Measurements from ENCODE around the gene ARL5A.

ARL5A gene

DNA sequence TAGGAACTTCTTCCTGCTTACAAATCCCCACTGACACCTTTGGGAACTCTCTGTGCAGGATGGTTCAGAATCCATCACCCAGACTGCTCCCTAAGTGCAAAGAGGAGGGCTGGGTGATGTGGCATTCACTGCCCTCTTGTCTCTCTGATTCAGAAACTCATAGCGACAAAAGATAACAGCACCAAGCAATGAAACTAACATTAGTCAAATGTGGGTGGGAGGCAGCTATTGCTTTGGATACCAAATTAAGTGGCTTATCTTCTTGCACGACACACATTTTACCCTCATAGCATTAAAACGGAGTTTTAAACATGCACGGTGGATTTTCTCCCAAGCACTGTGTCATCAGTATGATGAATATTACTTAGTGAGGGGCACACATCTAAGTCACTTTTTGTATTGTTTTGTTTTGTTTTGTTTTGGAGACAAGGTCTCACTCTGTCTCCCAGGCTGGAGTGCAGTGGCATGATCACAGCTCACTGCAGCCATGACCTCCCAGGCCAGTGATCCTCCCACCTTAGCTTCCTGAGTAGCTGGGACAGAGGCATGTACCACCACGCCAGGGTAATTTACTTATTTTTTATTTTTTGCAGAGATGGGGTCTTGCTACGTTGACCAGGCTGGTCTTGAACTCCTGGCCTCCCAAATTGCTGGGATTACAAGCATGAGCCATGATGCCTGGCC is 53.0 kb downstream of the ARL5A start:
- no peak overlapping the region for H3K4me3 ChIP-seq (replicated peaks in 1 of 2; ENCODE audit: low read depth in 2 of 2, low read length in 2 of 2)
- no peak for TF ChIP-seq CTCF (IDR thresholded peaks at IDR 0.05; ENCODE audit: low read depth, low read length)

GRCh38 chr2:151774506-151774905 is 53.7 kb downstream of the ARL5A start:
- DNase-seq (ENCODE audit: low read depth in 2 of 2): peak; percentile 71 to 78
- no peak for TF ChIP-seq CTCF (IDR thresholded peaks at IDR 0.05; ENCODE audit: low read depth, low read length)
- H3K4me3 ChIP-seq (replicated peaks in 1 of 2; ENCODE audit: low read depth in 2 of 2, low read length in 2 of 2): no peak overlapping the region

More for the DNA sequence above, 53.0 kb downstream of the ARL5A start:
- DNase-seq (ENCODE audit: low read depth in 2 of 2): peak; percentile 30 to 46

DNA sequence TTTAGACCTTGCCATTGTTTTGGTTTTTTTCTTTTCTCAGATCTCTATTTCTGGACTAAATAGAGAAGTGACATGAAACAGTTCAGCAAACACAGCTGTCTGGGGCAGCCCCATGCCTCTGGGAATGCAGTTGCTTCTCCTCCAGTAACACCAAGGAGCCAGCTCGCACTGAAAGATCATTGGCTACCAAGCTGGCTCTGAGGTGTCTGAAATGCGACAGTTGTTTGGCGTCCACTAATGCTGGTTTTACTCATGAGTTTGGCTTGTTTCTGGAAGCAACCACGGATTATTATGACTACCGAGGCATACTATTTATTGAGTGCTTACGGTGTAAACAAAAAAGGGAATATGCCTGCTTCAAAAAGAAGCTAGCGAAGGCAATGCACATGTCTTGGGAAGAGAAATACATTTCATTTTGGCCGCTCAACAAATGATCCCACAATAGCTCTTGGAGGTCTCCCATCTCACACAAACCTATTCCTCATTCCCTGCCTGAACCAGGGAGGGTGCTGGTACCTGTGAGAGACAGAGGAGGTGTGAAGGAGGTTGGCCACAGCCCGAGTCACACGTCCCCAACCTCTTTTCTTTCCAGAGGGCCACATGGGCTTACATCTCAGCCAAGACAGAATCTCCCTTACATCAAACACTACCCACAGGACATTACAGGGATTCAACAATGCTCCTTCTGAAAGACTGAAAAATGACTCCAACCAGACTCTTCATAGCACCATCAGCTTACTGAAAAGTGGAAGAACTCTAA is 56.4 kb downstream of the ARL5A start:
- no peak for TF ChIP-seq CTCF (IDR thresholded peaks at IDR 0.05; ENCODE audit: low read depth, low read length)
- peak; percentile 34 to 43 for DNase-seq (ENCODE audit: low read depth in 2 of 2)

DNA sequence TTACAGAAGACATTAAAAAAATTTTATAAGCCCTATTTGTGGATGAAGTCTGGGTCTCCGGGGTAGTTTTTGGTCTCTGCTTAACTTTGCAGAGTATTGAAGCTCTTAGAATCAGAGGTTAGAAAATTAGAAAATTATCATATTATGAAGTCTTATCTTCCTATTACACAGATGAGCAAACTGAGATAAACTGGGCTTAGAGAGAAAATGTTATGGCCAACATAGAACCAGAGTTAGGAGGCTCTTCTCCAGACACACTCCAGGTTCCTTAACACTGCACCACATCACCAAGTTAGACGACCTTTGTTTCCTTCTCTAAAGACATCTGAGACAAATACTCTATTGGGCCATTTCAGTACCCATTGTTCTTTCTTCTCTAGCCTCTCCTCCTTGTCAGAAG is 57.2 kb downstream of the ARL5A start:
- no peak overlapping the region for H3K4me3 ChIP-seq (replicated peaks in 1 of 2; ENCODE audit: low read depth in 2 of 2, low read length in 2 of 2)
- DNase-seq (ENCODE audit: low read depth in 2 of 2): no peak
- no peak for TF ChIP-seq CTCF (IDR thresholded peaks at IDR 0.05; ENCODE audit: low read depth, low read length)

More for the DNA sequence above, 56.4 kb downstream of the ARL5A start:
- H3K4me3 ChIP-seq (replicated peaks in 1 of 2; ENCODE audit: low read depth in 2 of 2, low read length in 2 of 2): no peak overlapping the region

GRCh38 chr2:151769606-151770005 is 58.6 kb downstream of the ARL5A start:
- no peak for TF ChIP-seq CTCF (IDR thresholded peaks at IDR 0.05; ENCODE audit: low read depth, low read length)
- no peak for DNase-seq (ENCODE audit: low read depth in 2 of 2)
- H3K4me3 ChIP-seq (replicated peaks in 1 of 2; ENCODE audit: low read depth in 2 of 2, low read length in 2 of 2): no peak overlapping the region

- peak in 1 of 2 donors; percentile 28 for DNase-seq (ENCODE audit: low read depth in 2 of 2)
- no peak for TF ChIP-seq CTCF (IDR thresholded peaks at IDR 0.05; ENCODE audit: low read depth, low read length)
- no peak overlapping the region for H3K4me3 ChIP-seq (replicated peaks in 1 of 2; ENCODE audit: low read depth in 2 of 2, low read length in 2 of 2)
Measured at GRCh38 chr2:151767536-151767935, 60.7 kb downstream of the ARL5A start.

Data from cardiac fibroblast (primary cell).